Hematopoietic multipotent progenitor cell treated with erythropoietin and hydrocortisone succinate and interleukin-3 and kit ligand, for 17 days (in vitro differentiated cells): ENCODE results near the gene MRC2.

Source experiments
- DNase-seq: peaks from one replicate; pipeline ENCODE4 v3.0.0-alpha.2; 2015; ENCODE audit warnings: low spot score

MRC2 gene

GRCh38 chr17:62631936-62632924, 4.8 kb downstream of the MRC2 start:
- no peak for DNase-seq

GRCh38 chr17:62637809-62638208, 10.3 kb downstream of the MRC2 start:
- no peak for DNase-seq

GRCh38 chr17:62641153-62641552, 13.7 kb downstream of the MRC2 start:
- DNase-seq = no peak

- DNase-seq = no peak
Measured at GRCh38 chr17:62641951-62642350, 14.5 kb downstream of the MRC2 start.

GRCh38 chr17:62643496-62643895, 16.0 kb downstream of the MRC2 start:
- no peak for DNase-seq

- no peak for DNase-seq
Measured at GRCh38 chr17:62644487-62645173, 17.2 kb downstream of the MRC2 start.

- DNase-seq = no peak
Measured at GRCh38 chr17:62648251-62648955, 20.9 kb downstream of the MRC2 start.

- no peak for DNase-seq
Measured at GRCh38 chr17:62648956-62649294, 21.5 kb downstream of the MRC2 start.

GRCh38 chr17:62649570-62649969, 22.1 kb downstream of the MRC2 start:
- DNase-seq = no peak

GRCh38 chr17:62650587-62650986, 23.1 kb downstream of the MRC2 start:
- no peak for DNase-seq

GRCh38 chr17:62652251-62653001, 25.0 kb downstream of the MRC2 start:
- no peak for DNase-seq

- DNase-seq = no peak
Measured at GRCh38 chr17:62653002-62653825, 25.7 kb downstream of the MRC2 start.

GRCh38 chr17:62653826-62654761, 26.6 kb downstream of the MRC2 start:
- DNase-seq = no peak

- no peak for DNase-seq
Measured at GRCh38 chr17:62655656-62656055, 28.2 kb downstream of the MRC2 start.

GRCh38 chr17:62656446-62656845, 29.0 kb downstream of the MRC2 start:
- DNase-seq = no peak

- DNase-seq = no peak
Measured at GRCh38 chr17:62657145-62657665, 29.7 kb downstream of the MRC2 start.

GRCh38 chr17:62657690-62658089, 30.2 kb downstream of the MRC2 start:
- no peak for DNase-seq

- DNase-seq = no peak
Measured at GRCh38 chr17:62658136-62658920, 30.9 kb downstream of the MRC2 start.

GRCh38 chr17:62660629-62661118, 33.2 kb downstream of the MRC2 start:
- no peak for DNase-seq
